H1 (cell line): Measurements from ENCODE around the gene PAPOLA. TPM values are rescaled to one million over a fixed set of nuclear protein-coding genes. Genes with fewer than 3 reads are reported as not detected.

Experiments
- CTCF ChIA-PET: fragments of 300-600 bp; sonication (Branson Sonifier 250); formaldehyde crosslinking; loops from one replicate; lab custom pipeline; 2021; ENCODE audit not compliant: partially characterized antibody; lab: Charles Lee
- POLR2A ChIA-PET: fragments of 300-600 bp; sonication (Branson Sonifier 250); formaldehyde crosslinking; loops from one replicate; lab custom pipeline; 2021; ENCODE audit warnings: inconsistent platforms; ENCODE audit not compliant: partially characterized antibody; lab: Charles Lee
- DNase-seq, 2 experiments: peaks; one replicate each; pipeline versions ENCODE4 v3.0.0 to v3.0.0-alpha.2; 2010 to 2022; ENCODE audit warnings: low spot score in 2 of 2, low read depth in 1 of 2, mixed read lengths in 1 of 2
- FAIRE-seq: peaks from 2 replicates; lab custom pipeline; 2011; peaks lifted over from hg19 to GRCh38; lab: Jason Lieb, UNC
- H2AFZ ChIP-seq: 2 replicates; pipeline ENCODE4 v1.8.1; 2012; ENCODE audit warnings: low read length, inconsistent platforms
- H2AK5ac ChIP-seq: 2 replicates; pipeline ENCODE4 v1.6.1; 2013; ENCODE audit warnings: low read depth, low read length
- H2BK120ac ChIP-seq: replicated peaks from 2 replicates; pipeline ENCODE3; 2013; ENCODE audit warnings: low read depth, low read length, inconsistent platforms
- H2BK12ac ChIP-seq: 2 replicates; pipeline ENCODE4 v1.6.1; 2013; ENCODE audit warnings: low read depth, low read length
- H2BK15ac ChIP-seq: 2 replicates; pipeline ENCODE4 v1.6.1; 2013; ENCODE audit warnings: low read length
- H2BK20ac ChIP-seq: 2 replicates; pipeline ENCODE4 v1.6.1; 2013; ENCODE audit warnings: low read length
- H2BK5ac ChIP-seq: 2 replicates; pipeline ENCODE4 v1.6.1; 2013; ENCODE audit warnings: low read depth, low read length
- H3K14ac ChIP-seq: 2 replicates; pipeline ENCODE4 v1.6.1; 2013; ENCODE audit warnings: inconsistent platforms; ENCODE audit not compliant: insufficient read length
- H3K18ac ChIP-seq: 2 replicates; pipeline ENCODE4 v1.6.1; 2013; ENCODE audit warnings: low read length; ENCODE audit errors: extremely low read depth
- H3K23ac ChIP-seq: 2 replicates; pipeline ENCODE4 v1.6.1; 2013; ENCODE audit warnings: inconsistent platforms; ENCODE audit not compliant: insufficient read length
- H3K23me2 ChIP-seq: 2 replicates; pipeline ENCODE4 v1.6.1; 2013; ENCODE audit warnings: low read depth, low read length
- H3K27ac ChIP-seq: 2 replicates; pipeline ENCODE4 v1.6.1; 2011; ENCODE audit warnings: low read depth, low read length, inconsistent platforms
- H3K27me3 ChIP-seq, 4 experiments: replicated peaks in 1 of 4; 1 replicate in 1 of 4; 2 replicates in 3 of 4; pipeline versions ENCODE4 v1.6.1 to v1.8.1; 2011 to 2013; ENCODE audit warnings: low read length in 3 of 4, mild to moderate bottlenecking in 3 of 4, inconsistent platforms in 2 of 4, mixed read lengths in 2 of 4, moderate library complexity in 1 of 4; ENCODE audit not compliant: control insufficient read depth in 3 of 4, insufficient read depth in 3 of 4; ENCODE audit errors: extremely low read depth in 1 of 4
- H3K36me3 ChIP-seq, 4 experiments: 2 replicates each; pipeline versions ENCODE4 v1.6.1 to v1.8.1; 2011 to 2013; ENCODE audit warnings: mild to moderate bottlenecking in 4 of 4, low read length in 3 of 4, moderate library complexity in 2 of 4, control low read depth in 1 of 4, inconsistent platforms in 1 of 4; ENCODE audit not compliant: insufficient read depth in 4 of 4, control insufficient read depth in 2 of 4
- H3K4ac ChIP-seq: replicated peaks from 2 replicates; pipeline ENCODE3; 2013; ENCODE audit warnings: low read length, low read depth, mixed read lengths, inconsistent platforms; ENCODE audit not compliant: insufficient read length
- H3K4me1 ChIP-seq, 4 experiments: replicated peaks in 1 of 4; 1 replicate in 1 of 4; 2 replicates in 3 of 4; pipeline versions ENCODE4 v1.6.1 to v1.8.1; 2011 to 2013; ENCODE audit warnings: low read length in 3 of 4, inconsistent platforms in 2 of 4, mixed read lengths in 1 of 4; ENCODE audit not compliant: insufficient read depth in 4 of 4, control insufficient read depth in 3 of 4
- H3K4me2 ChIP-seq, 2 experiments: 2 replicates each; pipeline versions ENCODE4 v1.6.1 to v1.8.1; 2011 to 2013; ENCODE audit warnings: low read depth in 2 of 2, low read length in 2 of 2, control low read depth in 1 of 2, inconsistent platforms in 1 of 2, mild to moderate bottlenecking in 1 of 2; ENCODE audit not compliant: insufficient read depth in 1 of 2
- H3K4me3 ChIP-seq, 4 experiments: fragments of 200-600, 300-600 bp in 1 of 4; sonication (generic), shearing (Covaris generic), sonication (Bioruptor Twin) in 1 of 4; 2 replicates each; pipeline versions ENCODE4 v1.5.1 to v1.8.1; 2011 to 2016; ENCODE audit warnings: low read length in 4 of 4, low read depth in 3 of 4, control low read depth in 2 of 4, inconsistent platforms in 2 of 4, mild to moderate bottlenecking in 2 of 4, mixed read lengths in 1 of 4, moderate library complexity in 1 of 4; ENCODE audit not compliant: insufficient read depth in 2 of 4; ENCODE audit errors: extremely low read depth in 1 of 4
- H3K56ac ChIP-seq: replicated peaks from 2 replicates; pipeline ENCODE3; 2013; ENCODE audit warnings: low read depth, mild to moderate bottlenecking, mixed read lengths, low read length, inconsistent platforms; ENCODE audit not compliant: insufficient read length
- H3K79me1 ChIP-seq: 2 replicates; pipeline ENCODE4 v1.6.1; 2013; ENCODE audit warnings: low read depth, low read length, control low read depth
- H3K79me2 ChIP-seq, 2 experiments: 2 replicates each; pipeline versions ENCODE4 v1.6.1 to v1.8.1; 2012 to 2013; ENCODE audit warnings: low read length in 2 of 2, mild to moderate bottlenecking in 2 of 2, inconsistent platforms in 1 of 2; ENCODE audit not compliant: insufficient read depth in 2 of 2, control insufficient read depth in 1 of 2
- H3K9ac ChIP-seq, 4 experiments: replicated peaks in 1 of 4; 1 replicate in 1 of 4; 2 replicates in 3 of 4; pipeline versions ENCODE4 v1.6.1 to v1.8.1; 2011 to 2013; ENCODE audit warnings: low read depth in 3 of 4, low read length in 3 of 4, control low read depth in 2 of 4, mild to moderate bottlenecking in 2 of 4, moderate library complexity in 2 of 4, inconsistent platforms in 1 of 4; ENCODE audit errors: extremely low read depth in 1 of 4
- H3K9me3 ChIP-seq, 2 experiments: 2 replicates each; pipeline versions ENCODE4 v1.6.1 to v1.8.1; 2012 to 2013; ENCODE audit warnings: mild to moderate bottlenecking in 2 of 2, moderate library complexity in 2 of 2, control low read depth in 1 of 2, inconsistent platforms in 1 of 2, low read depth in 1 of 2, low read length in 1 of 2, mixed read lengths in 1 of 2; ENCODE audit not compliant: insufficient read depth in 2 of 2
- H4K20me1 ChIP-seq, 2 experiments: replicated peaks in 1 of 2; 2 replicates each; pipeline versions ENCODE3 to v1.8.1; 2011 to 2013; ENCODE audit warnings: inconsistent platforms in 2 of 2, low read length in 2 of 2, mild to moderate bottlenecking in 1 of 2; ENCODE audit not compliant: insufficient read depth in 2 of 2, control insufficient read depth in 1 of 2
- H4K5ac ChIP-seq: 2 replicates; pipeline ENCODE4 v1.6.1; 2013; ENCODE audit warnings: low read length, low read depth, mixed read lengths, inconsistent platforms; ENCODE audit not compliant: insufficient read length
- H4K8ac ChIP-seq: 2 replicates; pipeline ENCODE4 v1.8.0; 2013; ENCODE audit warnings: mild to moderate bottlenecking, moderate library complexity, low read length, inconsistent platforms; ENCODE audit not compliant: insufficient read depth; ENCODE audit errors: extremely low read depth
- H4K91ac ChIP-seq: replicated peaks from 2 replicates; pipeline ENCODE3; 2013; ENCODE audit warnings: low read length, mixed read lengths, inconsistent platforms; ENCODE audit not compliant: insufficient read length
- CHD2 ChIP-seq: IDR thresholded peaks from 2 replicates; pipeline ENCODE4 v1.6.1; 2012; ENCODE audit warnings: low read length, improper control_type of control experiment
- CTBP2 ChIP-seq: IDR thresholded peaks from 2 replicates; pipeline ENCODE4 v1.7.0; 2011; ENCODE audit warnings: borderline replicate concordance, mild to moderate bottlenecking, moderate library complexity, mixed read lengths, low read length; ENCODE audit not compliant: insufficient read depth, insufficient read length
- KDM4A ChIP-seq: IDR thresholded peaks from one replicate; pipeline ENCODE4 v1.7.1; 2012; ENCODE audit warnings: low read depth, mild to moderate bottlenecking, moderate library complexity, low read length, inconsistent platforms; ENCODE audit not compliant: severe bottlenecking
- KDM5A ChIP-seq: fragments of 200-600 bp; IDR thresholded peaks from 2 replicates; pipeline ENCODE4 v1.7.1; 2012; ENCODE audit warnings: mild to moderate bottlenecking, low read length, inconsistent platforms, mixed read lengths
- SUZ12 ChIP-seq: fragments of 200-600 bp; sonication (generic); IDR thresholded peaks from 2 replicates; pipeline ENCODE4 v1.6.1; 2012; ENCODE audit warnings: mild to moderate bottlenecking, inconsistent platforms, low read length, moderate library complexity, mixed read lengths
- TCF12 ChIP-seq: IDR thresholded peaks from 2 replicates; pipeline ENCODE4 v1.6.1; 2011; ENCODE audit warnings: low read depth, mild to moderate bottlenecking, low read length
- TEAD4 ChIP-seq: IDR thresholded peaks from 2 replicates; pipeline ENCODE4 v1.6.1; 2012; ENCODE audit warnings: low read depth, low read length, inconsistent platforms, mixed read lengths
- WGBS, 2 experiments: shearing (Covaris generic) in 1 of 2; methylation state at CpG; one replicate each; pipeline versions ENCODE4 v1.1.6 to v1.1.7; 2013 to 2015; ENCODE audit warnings: low lambda C conversion rate in 2 of 2, mixed read lengths in 2 of 2, inconsistent platforms in 1 of 2, low coverage in 1 of 2, missing lambda C conversion rate in 1 of 2; ENCODE audit not compliant: insufficient replicate concordance in 2 of 2, insufficient coverage in 1 of 2, insufficient read length in 1 of 2; ENCODE audit errors: extremely low coverage in 1 of 2, missing lambda C conversion rate in 1 of 2; 5-methylcytosine and 5-hydroxymethylcytosine counted together
- polyA plus RNA-seq, 7 experiments: library from polyadenylated mRNA; depleted of rRNA in 3 of 7; stranded (reverse) in 5 of 7; unstranded in 2 of 7; fragments of >200 nt in 5 of 7; fragments of 200-250 nt in 2 of 7; gene quantifications; 1 replicate in 5 of 7; 2 replicates in 1 of 7; 4 replicates in 1 of 7; pipeline versions ENCODE4 v1.2.1 to v1.2.3, GENCODE V29; 2011 to 2013; ENCODE audit warnings: missing spikeins in 2 of 7, mixed read lengths in 2 of 7
- total RNA-seq: library from RNA; stranded (reverse); fragmentation: NEBNext Ultra II Directional; extraction: Animal tissue kit (Norgen Biotek cat#: 25700); gene quantifications from 2 replicates; pipeline ENCODE4 v1.2.1, GENCODE V29; 2021

Gene PAPOLA
- total and polyA plus RNA-seq, 2 of the 8 experiments (the other 6 are each of a cell fraction or from before 2014, with no cell fraction given): 163 to 239 TPM

- 84% methylated on average over 3 of the region's 3 CpGs; no CpG with 5 or more reads in 1 of the 2 experiments for WGBS, 2 experiments
Observed at GRCh38 chr14:96494331-96494730, 7.9 kb upstream of the PAPOLA start.

More at GRCh38 chr14:96494331-96494730, 7.9 kb upstream of the PAPOLA start:
- Histone ChIP-seq H2BK120ac (no peak overlapping the region), H4K91ac (peak overlapping the region; percentile 49), H3K4me3 (no peak overlapping the region), H4K8ac (no peak overlapping the region), H2BK12ac (no peak overlapping the region), H2BK15ac (no peak overlapping the region), H3K9ac (no peak overlapping the region), H3K27me3 (no peaks in the 10 kb centered on the region), H3K36me3 (no peaks in the 10 kb centered on the region), H3K14ac (no peak overlapping the region), H3K4ac (no peak overlapping the region), H2AFZ (no peak overlapping the region), H3K56ac (no peak overlapping the region), H4K20me1 (no peaks in the 10 kb centered on the region), H3K4me1 (no peaks in the 10 kb centered on the region), H3K23ac (no peak overlapping the region), H3K18ac (no peak overlapping the region), H3K79me2 (no peaks in the 10 kb centered on the region), H3K27ac (no peak overlapping the region), H2BK20ac (no peak overlapping the region), H3K9me3 (no peaks in the 10 kb centered on the region), H2BK5ac (no peak overlapping the region), H3K4me2 (no peak overlapping the region), H4K5ac (no peak overlapping the region), H3K79me1 (no peaks in the 10 kb centered on the region), H3K23me2 (no peaks in the 10 kb centered on the region; the same call in 1 of the 2 replicates), H2AK5ac (0 out of 2 replicates have a peak overlapping the region, but pooled peaks have one; percentile 6)
- DNase-seq (no peak), FAIRE-seq (no peak)
- CTCF ChIA-PET: no interaction called here
- TF ChIP-seq TEAD4: no peak
- TF ChIP-seq TCF12: no peak
- TF ChIP-seq CHD2: no peak
- no peak for TF ChIP-seq CTBP2
- no peak for TF ChIP-seq KDM5A
- TF ChIP-seq KDM4A: no peak
- no peak for TF ChIP-seq SUZ12
- POLR2A ChIA-PET: no interaction called here
